Measurements from ENCODE around the gene RAB3D.
A peak's percentile ranks its signal among the peaks of the same experiment; 100 is the strongest.

RAB3D gene

DNA sequence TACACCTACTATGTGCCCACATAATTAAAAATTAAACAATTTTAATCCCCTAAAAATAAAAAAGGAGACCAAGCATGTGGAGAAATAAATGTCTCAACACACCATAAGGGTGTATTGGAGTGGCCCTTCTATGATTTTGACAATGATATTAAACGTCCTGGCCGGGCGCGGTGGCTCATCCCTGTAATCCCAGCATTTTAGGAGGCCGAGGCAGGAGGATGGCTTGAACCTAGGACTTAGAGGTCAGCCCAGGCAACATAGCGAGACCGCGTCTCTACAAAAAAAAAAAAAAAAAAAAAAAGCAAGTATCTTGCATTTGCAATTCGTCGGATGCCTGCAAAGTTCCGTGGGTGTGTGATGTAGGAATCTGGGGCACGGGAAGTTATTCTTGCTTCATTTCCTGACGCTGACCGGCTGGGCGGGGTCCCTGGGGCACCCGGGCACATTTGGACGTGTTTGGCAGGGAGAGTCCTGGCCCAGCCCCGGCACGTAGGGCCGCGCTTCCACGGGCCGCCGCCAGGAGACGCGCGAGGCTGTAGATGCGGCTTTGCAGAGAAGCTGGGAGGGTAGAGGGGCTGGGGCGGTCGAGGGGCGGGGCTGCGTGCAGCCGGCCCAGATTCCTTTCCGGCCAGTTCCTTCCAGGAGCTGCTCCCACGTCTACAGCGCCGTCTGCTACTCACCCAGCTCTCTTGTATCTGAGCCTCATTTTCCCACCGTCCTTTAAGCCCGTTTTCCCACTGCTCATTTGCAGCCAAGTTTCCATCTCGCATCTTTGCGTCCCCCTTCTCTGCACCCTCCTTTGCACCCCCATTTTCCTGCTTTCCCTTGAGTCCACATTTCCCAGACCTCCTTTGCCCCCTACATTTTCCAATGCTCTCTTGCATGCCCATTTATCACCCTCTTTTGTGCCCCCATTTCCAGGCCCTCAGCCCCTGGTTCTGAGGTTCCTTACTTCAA lies 45.7 kb downstream of the RAB3D start:
- peak; percentile 92 for DNase-seq

DNA sequence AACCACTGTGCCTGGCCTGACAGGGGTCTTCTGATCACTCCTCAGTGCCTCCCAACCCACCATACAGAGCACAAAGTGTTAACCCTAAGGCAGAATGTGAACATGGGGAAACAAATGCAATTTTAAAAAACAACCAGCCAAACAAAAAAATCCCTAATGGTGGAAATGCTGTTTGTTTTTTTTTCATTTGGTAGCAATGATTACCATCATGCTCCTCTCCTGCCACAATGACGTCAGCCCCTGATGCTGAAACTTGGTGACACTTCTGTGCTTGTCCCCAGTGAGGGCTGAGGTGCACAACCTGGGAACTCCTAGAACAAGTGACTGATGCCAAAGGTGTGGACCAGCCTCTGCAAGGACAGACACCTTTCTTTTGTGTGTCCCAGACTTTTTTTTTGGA lies 47.5 kb downstream of the RAB3D start:
- no peak for DNase-seq

DNA sequence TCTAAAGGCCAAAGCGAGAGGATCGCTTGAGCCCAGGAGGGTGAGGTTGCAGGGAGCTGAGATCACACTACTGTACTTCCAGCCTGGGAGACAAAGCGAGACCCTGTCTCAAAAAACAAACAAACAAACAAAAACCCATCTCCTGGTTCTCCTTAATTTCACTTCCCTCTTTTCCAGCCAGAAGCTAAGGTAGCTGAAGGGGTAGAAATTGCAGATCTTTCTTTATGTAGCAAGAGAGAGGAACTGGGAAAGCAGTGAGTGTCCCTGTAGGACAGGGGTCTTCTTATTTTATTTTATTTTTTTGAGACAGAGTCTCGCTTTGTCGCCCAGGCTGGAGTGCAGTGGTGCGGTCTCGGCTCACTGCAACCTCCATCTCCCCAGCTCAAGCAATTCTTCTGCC lies 48.0 kb downstream of the RAB3D start:
- DNase-seq, result no peak

DNA sequence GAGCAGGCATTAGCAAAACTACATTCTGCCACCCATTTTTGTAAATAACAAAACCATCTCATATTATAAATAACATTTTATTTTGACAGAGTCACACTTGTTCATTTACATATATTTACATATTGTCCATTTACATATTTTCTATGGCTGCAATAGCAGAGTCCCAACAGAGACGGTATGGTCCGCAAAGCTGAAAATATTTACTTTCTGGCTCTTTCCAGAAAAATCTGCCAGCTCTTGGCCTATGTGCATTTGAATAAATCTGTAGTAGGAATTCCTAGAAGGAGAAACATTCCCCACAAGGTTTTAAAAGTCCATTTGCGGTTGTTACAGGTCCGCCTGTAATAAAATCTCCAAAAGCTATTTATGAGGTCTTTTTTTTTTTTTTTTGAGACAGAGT lies 49.2 kb downstream of the RAB3D start:
- DNase-seq, result no peak

DNA sequence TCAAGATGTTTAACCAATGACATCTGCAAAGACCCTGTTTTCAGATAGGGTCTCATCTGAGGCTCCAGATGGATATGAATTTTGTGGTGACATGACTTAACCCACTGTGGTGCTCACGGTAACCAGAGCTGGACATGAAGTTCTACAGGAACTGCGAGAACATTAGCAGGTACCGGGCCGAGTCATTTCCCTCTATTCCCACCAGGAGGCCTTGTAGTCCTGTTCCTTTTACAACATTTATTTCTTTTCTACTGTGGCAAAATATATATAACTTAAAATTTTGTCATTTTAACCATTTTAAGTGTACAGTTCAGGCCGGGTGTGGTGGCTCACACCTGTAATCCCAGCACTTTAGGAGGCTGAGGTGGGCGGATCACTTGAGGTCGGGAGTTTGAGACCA lies 51.1 kb downstream of the RAB3D start:
- DNase-seq, result no peak

DNA sequence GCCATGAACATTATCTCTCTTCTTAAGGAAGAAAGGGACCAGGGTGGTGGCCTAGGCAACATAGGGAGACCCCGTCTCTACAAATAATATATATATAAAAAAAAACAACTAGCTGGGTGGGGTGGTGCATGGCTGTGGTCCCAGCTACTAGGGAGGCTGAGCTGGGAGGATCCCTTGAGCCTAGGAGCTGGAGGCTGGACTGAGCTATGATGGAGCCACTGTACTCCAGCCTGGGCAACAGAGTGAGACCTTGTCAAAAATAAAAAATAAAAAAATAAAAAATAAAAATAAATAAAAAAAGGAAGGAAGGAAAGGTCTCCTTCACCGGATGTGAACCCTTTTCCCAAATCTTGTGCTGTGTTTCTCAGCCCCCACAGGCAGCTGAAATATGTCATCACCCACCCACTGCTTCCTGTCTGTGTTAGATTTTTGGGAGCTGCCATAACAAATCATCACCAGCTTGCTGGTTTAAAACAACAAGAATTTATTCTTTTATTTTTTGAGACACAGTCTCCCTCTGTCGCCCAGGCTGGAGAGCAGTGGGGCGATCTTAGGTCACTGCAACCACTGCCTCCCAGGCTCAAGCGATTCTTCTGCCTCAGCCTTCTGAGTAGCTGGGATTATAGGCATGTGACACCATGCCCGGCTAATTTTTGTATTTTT lies 53.0 kb downstream of the RAB3D start:
- no peak for DNase-seq

DNA sequence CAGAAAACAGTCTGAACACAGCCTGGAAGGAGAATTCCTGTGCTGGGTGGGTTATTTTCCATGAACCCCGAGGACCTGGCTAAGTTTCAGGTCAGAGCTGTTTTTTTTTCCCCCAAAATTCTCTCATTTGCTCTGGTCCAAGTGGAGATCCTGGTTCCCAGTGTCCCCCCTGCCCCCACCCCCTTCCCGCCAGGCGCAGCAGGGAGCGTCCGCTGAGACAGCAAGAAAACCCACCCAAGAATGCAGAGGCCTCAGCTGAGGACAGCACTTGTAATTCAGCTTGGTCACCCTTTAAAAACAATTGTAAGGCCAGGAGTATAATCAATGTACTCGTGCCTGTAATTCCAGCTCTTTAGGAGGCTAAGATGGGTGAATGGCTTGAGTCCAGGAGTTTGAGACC lies 54.9 kb downstream of the RAB3D start:
- DNase-seq, result no peak

DNA sequence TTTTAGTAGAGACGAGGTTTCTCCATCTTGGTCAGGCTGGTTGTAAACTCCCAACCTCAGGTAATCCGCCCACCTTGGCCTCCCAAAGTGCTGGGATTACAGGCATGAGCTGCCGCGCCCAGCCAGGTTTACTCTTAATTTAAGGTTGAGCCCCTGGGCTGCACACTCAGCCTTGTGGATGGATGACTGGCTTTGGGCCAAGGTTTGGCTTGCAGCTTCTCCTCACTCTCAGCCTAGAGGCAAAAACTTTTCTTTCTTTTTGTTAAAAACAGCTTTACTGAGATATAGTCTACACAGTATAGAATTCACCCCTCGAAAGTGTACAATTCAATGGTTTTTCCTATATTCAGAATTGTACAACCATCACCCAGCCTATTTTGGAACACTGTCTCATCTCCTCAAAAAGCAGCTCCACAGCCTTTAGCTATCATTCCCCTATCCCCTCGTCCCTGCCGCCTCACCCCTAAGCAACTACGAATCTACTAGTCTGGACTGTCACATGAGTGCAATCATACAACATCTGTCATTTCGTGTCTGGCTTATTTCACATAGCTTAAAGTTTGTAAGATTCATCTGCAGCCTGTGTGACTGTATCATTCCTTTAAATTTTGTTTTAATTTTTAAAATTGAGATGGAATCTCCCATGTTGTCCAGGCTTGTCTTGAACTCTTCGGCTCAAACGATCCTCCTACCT lies 58.0 kb downstream of the RAB3D start:
- no peak for DNase-seq

DNA sequence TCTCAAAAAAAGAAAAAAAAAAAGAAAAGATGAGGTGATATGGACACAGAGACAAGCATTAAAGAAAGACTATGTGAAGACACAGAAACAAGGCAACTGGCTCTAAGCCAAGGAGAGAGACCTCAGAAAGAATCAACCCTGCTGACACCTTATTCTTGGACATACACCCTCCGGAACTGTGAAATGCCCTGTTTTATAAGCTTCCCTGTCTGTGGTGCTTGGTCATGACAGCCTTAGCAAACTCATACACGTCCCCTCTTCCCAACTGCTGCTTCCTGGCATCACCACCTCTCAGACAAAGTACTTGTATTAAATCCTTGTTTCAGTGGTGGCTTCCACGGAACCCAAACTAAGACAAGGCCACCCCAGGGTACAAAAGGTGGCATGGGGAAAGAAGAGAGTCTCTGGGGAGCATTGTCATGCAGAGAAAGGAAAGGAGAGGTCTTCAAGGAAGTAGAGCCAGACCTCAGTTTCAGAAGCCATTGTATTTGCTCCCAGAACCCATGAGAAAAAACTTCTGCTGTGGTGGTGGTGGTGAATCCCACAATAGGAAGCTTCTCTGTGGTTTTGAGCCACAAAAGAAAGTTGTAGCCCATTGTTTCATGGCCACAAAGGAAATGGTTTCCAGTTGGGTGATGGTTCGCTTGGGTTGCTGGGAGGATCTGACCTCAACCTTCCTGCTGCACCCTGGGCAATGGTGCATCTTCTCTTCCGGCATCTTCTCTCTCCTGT lies 59.8 kb downstream of the RAB3D start:
- DNase-seq, result peak; percentile 31

DNA sequence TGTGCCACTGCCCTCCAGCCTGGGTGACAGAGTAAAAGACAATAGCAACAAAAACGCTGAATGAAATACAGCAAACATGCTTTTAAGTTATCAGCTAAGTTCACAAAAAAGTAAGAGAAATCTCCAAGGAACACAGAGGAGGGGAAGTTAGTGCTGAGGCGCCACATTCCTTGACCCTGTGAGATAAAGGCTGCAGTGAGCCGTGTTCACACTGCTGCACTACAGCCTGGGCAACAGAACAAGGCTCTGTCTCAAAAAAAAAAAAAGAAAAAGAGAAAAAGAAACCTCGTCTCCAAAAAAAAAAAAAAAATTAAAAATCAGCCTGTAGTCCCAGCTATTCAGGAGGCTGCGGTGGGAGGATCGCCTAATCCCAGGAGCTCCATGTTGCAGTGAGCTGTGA lies 60.8 kb downstream of the RAB3D start:
- no peak for DNase-seq

DNA sequence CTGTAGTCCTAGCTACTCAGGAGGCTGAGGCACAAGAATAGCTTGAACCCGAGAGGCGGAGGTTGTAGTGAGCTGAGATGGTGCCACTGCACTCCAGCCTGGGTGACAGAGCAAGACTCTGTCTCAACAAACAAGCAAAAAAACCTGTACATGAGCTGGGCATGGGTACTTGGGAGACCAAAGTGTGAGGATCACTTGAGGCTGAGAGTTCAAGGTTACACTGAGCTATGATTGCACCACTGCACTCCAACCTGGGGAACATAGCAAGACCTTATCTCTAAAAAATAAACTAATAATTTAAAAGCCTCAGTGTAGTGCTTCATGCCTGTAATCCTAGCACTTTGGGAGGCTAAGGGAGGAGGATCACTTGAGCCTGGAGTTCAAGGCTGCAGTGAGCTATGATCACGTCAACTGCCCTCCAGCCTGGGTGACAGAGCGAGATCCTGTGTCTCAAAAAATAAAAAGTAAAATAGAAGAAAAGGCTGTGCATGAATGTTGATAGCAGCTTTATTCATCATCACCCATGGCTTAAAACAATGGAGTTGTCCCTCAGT lies 64.8 kb downstream of the RAB3D start:
- no peak for DNase-seq

DNA sequence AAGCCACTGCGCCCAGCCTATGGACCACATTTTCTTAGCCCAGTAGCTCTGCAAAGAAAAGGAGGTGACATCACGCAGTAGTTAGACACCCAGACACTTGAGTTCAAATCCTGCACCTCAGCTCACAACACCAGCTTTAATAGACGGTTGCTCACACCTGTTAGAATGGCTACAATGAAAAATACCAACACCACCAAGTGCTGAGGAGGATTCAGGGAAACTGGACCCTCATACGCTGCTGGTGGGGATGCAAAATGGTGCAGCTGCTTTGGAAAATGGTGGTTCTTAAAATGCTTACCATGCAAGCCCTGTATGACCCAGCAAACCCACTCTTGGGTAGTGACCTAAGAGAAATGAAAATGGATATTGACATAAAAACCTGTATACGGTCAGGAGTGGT lies 65.5 kb downstream of the RAB3D start:
- DNase-seq, result no peak

DNA sequence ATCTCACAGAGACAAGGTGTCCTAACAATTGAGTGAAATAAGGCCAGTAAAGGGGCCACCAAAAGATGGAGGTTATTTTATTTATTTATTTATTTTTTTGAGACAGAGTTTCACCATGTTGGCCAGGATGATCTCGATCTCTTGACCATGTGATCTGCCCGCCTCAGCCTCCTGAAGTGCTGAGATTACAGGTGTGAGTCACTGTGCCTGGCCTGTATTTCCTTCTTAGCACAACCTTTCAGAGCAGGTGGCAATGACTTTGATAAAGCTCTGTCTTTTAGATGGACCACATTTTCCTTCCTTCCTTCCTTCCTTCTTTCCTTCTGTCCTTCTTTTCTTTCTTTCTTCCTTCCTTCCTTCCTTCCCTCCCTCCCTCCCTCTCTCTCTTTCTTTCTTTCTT lies 66.2 kb downstream of the RAB3D start:
- no peak for DNase-seq

All from stimulated activated CD8-positive, alpha-beta memory T cell treated with anti-CD3 and anti-CD28 coated beads, Interleukin-4, amount 100 ng/mL, for 48 hours (primary cell).